Right lobe of liver (tissue), 6 donors: ENCODE data around the gene AGTRAP. TPM values are rescaled to one million over a fixed set of nuclear protein-coding genes. Genes with fewer than 3 reads are reported as not detected.

Source experiments
- ATAC-seq, 4 donors: fragments of 200-7000 bp; cut with Tn5 transposase; one replicate each; pipeline ENCODE4 v1.9.1; 2020; ENCODE audit warnings: mild to moderate bottlenecking in 4 of 4, moderate library complexity in 4 of 4
- DNase-seq, 3 donors: peaks; one replicate each; pipeline ENCODE4 v3.0.0-alpha.2; 2020
- H3K27ac ChIP-seq, 3 donors: fragments of 200-600 bp; one replicate each; pipeline ENCODE4 v1.8.0; 2022
- H3K27me3 ChIP-seq, 2 donors: fragments of 200-600 bp; one replicate each; pipeline ENCODE4 v1.8.0; 2022
- H3K36me3 ChIP-seq, 4 donors: fragments of 200-600 bp; sonication (generic) in 1 of 4; one replicate each; pipeline versions ENCODE4 v1.5.1 to v1.8.0; 2017 to 2022; ENCODE audit warnings: control low read depth in 1 of 4
- H3K4me1 ChIP-seq, 4 donors: fragments of 200-600 bp; sonication (generic) in 1 of 4; one replicate each; pipeline versions ENCODE4 v1.5.1 to v1.8.0; 2017 to 2022; ENCODE audit warnings: control low read depth in 1 of 4
- H3K4me3 ChIP-seq, 3 donors: fragments of 200-600 bp; one replicate each; pipeline ENCODE4 v1.8.0; 2022
- H3K9me3 ChIP-seq, 4 donors: fragments of 200-600 bp; sonication (generic) in 1 of 4; one replicate each; pipeline versions ENCODE4 v1.5.1 to v1.8.0; 2017 to 2022; ENCODE audit warnings: control low read depth in 1 of 4
- POLR2A ChIP-seq: fragments of 450-650 bp; IDR thresholded peaks from one replicate; pipeline ENCODE4 v1.6.1; 2017; ENCODE audit warnings: antibody characterized with exemption, mild to moderate bottlenecking
- WGBS: methylation state at CpG from one replicate; pipeline ENCODE4 v1.1.6; 2018; ENCODE audit warnings: low coverage, low lambda C conversion rate; ENCODE audit not compliant: insufficient coverage; ENCODE audit errors: missing lambda C conversion rate; 5-methylcytosine and 5-hydroxymethylcytosine counted together
- intact Hi-C, 2 donors: fragments of 100-400 bp; cut with DNase I; formaldehyde crosslinking; loops; one replicate each; pipeline versions ENCODE4 v1.11.2 to v1.14.1; 2022
- total RNA-seq, 6 experiments: library from RNA; depleted of rRNA in 2 of 6; stranded (reverse); fragments of >200 nt in 2 of 6; fragmentation: NEBNext Ultra II Directional in 3 of 6; extraction: Animal tissue kit (Norgen Biotek cat#: 25700) in 3 of 6; gene quantifications; one replicate each; pipeline versions ENCODE4 v1.1.0 to v1.2.4, GENCODE V29; 2016 to 2023
- TF ChIP-seq, protein P1 (sequence below), 4 donors: fragments of 200-600 bp in 3 of 4; fragments of 450-650 bp in 1 of 4; IDR thresholded peaks; one replicate each; pipeline versions ENCODE4 v1.5.1 to v1.8.0; 2016 to 2022; ENCODE audit warnings: antibody characterized with exemption in 4 of 4, mild to moderate bottlenecking in 2 of 4
- donor health status: DM: no; HTN: yes; CAD: no.
- donor health status: DM: no; HTN: no; CAD: no.
- donor health status: DM: no; HTN: no; CAD: no.
- donor health status: DM: no; HTN: yes; CAD: no.
- donor health status: DM: no; HTN: yes; CAD: no.

Gene AGTRAP
- total RNA-seq, 6 experiments from 2014 or later, result 6.4 to 20.5 (median 11.4) TPM

DNA sequence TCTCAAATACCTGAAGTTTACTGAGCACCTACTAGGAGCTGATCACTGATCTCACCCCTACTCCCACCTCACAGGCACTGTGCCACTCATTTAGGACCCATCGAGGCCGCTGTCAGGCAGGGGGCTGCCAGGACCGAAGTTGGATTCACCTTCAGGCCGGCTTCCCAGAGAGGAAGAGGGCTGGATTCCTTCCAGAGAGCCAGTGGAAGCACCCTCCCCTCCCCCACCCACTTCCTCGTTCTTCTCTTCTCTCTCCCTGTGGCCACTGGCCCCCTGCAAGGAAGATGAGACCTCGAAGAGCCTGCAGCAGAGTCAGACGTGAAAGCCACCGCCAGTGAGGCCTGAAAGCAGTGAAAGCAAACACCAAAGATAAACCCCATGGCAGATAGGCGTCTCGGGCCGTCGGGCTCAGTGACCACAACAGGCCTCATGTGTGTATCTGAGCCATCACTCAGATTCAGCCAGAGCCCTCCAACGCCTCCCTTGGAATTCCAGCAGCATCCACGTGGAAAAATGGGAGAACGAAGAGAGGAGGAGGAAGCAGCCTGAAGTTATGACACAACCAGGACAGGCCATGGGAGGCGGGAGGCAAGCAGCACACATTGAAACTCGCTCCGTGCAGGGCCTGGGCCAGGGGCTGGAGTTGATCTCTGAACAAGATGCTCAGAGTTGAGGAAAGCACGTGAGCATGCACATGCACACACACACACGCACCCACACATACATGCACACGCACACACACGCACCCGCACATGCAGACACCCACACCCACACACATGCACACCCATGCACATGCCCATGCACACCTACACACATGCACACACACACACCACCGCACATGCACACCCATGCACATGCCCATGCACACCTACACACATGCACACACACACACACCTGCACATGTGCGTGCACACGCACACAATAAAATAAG, 6.2 kb upstream of the AGTRAP start:
- Histone ChIP-seq H3K9me3 (no peaks in the 10 kb centered on the region), H3K4me3 (no peak overlapping the region), H3K27ac (peak overlapping the region in 1 of 3 donors; percentile 13), H3K27me3 (no peaks in the 10 kb centered on the region), H3K4me1 (peaks cover 0 to 5% (median 0%) of the 10 kb centered on the region in 4 donors), H3K36me3 (no peaks in the 10 kb centered on the region)
- peak in 1 of 3 donors; percentile 28 for DNase-seq
- 56% methylated on average over 13 of the region's 26 CpGs for WGBS
- ATAC-seq, result peak; percentile 12 to 23 (median 16)
- TF ChIP-seq, protein P1, sequence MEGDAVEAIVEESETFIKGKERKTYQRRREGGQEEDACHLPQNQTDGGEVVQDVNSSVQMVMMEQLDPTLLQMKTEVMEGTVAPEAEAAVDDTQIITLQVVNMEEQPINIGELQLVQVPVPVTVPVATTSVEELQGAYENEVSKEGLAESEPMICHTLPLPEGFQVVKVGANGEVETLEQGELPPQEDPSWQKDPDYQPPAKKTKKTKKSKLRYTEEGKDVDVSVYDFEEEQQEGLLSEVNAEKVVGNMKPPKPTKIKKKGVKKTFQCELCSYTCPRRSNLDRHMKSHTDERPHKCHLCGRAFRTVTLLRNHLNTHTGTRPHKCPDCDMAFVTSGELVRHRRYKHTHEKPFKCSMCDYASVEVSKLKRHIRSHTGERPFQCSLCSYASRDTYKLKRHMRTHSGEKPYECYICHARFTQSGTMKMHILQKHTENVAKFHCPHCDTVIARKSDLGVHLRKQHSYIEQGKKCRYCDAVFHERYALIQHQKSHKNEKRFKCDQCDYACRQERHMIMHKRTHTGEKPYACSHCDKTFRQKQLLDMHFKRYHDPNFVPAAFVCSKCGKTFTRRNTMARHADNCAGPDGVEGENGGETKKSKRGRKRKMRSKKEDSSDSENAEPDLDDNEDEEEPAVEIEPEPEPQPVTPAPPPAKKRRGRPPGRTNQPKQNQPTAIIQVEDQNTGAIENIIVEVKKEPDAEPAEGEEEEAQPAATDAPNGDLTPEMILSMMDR (IDR thresholded peaks at IDR 0.05), result no peak
- TF ChIP-seq POLR2A, result no peak
- intact Hi-C loops, result no loop called here

DNA sequence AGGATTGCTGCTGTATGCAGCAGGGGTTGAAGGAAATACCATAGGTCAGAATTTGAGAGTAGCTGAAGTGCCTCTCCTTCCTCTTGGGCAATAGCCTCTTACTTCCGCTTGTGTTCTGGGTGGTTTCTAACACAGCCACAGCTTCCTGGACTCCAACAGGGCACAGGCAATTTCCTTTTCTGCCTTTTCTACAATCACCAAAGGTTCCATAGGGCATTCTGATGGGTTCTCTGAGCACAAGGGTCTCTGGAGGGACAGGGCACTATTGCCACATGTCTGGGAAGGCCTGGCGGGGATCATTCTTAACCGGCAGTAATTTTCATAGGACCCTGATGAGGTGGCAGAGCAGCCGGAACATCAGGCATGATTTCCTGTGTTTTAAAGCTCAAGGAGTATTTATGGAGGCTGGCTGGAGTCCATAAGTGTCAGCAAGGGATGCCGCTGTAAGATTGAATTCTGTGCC, 5.5 kb upstream of the AGTRAP start:
- H3K4me3 ChIP-seq, result no peak overlapping the region
- peak; percentile 45 to 78 (median 66) for ATAC-seq
- no peak for DNase-seq
- H3K36me3 ChIP-seq, result no peaks in the 10 kb centered on the region
- peak overlapping the region in 1 of 3 donors; percentile 67 for H3K27ac ChIP-seq
- no peak for TF ChIP-seq POLR2A
- TF ChIP-seq, protein P1 (IDR thresholded peaks at IDR 0.05), result no peak
- intact Hi-C loops, result no loop called here
- WGBS, result 63% methylated on average over 5 of the region's 5 CpGs
- H3K9me3 ChIP-seq, result no peaks in the 10 kb centered on the region
- no peaks in the 10 kb centered on the region for H3K27me3 ChIP-seq
- H3K4me1 ChIP-seq, result peaks cover 0 to 6% (median 0%) of the 10 kb centered on the region in 4 donors

DNA sequence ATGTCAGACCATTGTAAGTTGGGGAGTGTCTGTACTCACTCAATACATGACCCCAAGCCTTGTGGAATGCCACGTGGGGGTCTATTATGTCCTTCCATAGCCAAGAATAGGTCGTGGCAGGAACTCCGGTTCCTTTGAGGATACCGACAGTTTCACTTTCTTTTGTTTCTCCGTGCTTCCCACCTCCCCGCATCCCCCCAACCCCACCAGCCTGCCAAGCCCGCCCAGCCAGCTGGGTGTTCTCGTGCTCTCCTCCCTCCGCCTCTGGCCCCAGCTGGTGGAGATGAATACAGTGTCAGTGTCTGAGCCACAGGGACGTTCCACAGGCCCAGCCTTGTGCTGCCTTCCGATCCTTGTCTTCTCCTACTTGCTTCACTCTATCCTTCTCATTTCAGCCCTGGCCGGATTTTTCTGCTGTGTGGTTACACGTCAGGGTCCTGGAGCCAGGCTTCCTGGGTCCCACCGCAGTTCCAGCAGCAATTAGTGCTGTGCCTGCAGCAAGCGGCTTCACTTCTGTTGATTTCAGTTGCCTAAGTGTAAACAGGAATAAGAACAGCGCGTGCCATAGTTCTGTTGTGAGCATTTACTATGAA, 4.1 kb upstream of the AGTRAP start:
- intact Hi-C loops, result no loop called here
- no peak overlapping the region for H3K4me3 ChIP-seq
- H3K9me3 ChIP-seq, result no peaks in the 10 kb centered on the region
- H3K36me3 ChIP-seq, result no peaks in the 10 kb centered on the region
- no peaks in the 10 kb centered on the region for H3K27me3 ChIP-seq
- TF ChIP-seq POLR2A, result no peak
- TF ChIP-seq, protein P1 (IDR thresholded peaks at IDR 0.05), result no peak
- peaks cover 0 to 9% (median 0%) of the 10 kb centered on the region in 4 donors for H3K4me1 ChIP-seq
- DNase-seq (peak in 2 of 3 donors; percentile 33 to 66), ATAC-seq (peak in 3 of 4 donors; percentile 2 to 8 (median 6))
- 26% methylated on average over 16 of the region's 17 CpGs for WGBS
- H3K27ac ChIP-seq, result peak overlapping the region in 1 of 3 donors; percentile 43

DNA sequence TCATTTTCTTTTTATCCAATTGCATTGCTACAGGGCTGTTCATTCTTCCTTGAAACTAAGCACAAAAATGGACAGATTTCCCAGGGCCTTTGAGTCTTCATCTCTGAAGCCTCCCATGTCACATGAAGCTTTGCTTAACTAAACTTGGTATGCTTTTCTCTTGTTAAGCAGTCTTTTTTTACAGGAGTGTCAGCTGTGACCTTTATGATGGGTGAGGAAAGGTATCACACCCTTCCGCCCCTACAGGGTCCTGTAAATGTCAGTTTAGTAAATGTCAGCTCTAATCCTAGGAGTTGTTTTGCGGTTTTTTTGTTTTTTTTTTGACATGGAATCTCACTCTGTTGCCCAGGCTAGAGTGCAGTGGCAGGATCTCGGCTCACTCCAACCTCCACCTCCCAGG, 2.6 kb upstream of the AGTRAP start:
- H3K27ac ChIP-seq, result no peak overlapping the region
- no peaks in the 10 kb centered on the region for H3K9me3 ChIP-seq
- no peak overlapping the region for H3K4me3 ChIP-seq
- TF ChIP-seq, protein P1 (IDR thresholded peaks at IDR 0.05), result no peak
- TF ChIP-seq POLR2A, result no peak
- H3K4me1 ChIP-seq, result peaks cover 0 to 9% (median 0%) of the 10 kb centered on the region in 4 donors
- no peak for DNase-seq
- H3K36me3 ChIP-seq, result no peaks in the 10 kb centered on the region
- WGBS, result 77% methylated on average over 3 of the region's 3 CpGs
- intact Hi-C loops, result no loop called here
- no peaks in the 10 kb centered on the region for H3K27me3 ChIP-seq
- no peak for ATAC-seq
